Keratinocyte (primary cell): ENCODE data around the gene FAM241A. TPM values are rescaled to one million over a fixed set of nuclear protein-coding genes. Genes with fewer than 3 reads are reported as not detected.

Experiments used
- DNase-seq: peaks from one replicate; pipeline ENCODE4 v3.0.0-alpha.2; 2011; ENCODE audit warnings: low read depth, missing footprints, low spot score
- FAIRE-seq: peaks from 2 replicates; lab custom pipeline; 2011; peaks lifted over from hg19 to GRCh38; lab: Jason Lieb, UNC
- H2AFZ ChIP-seq: 2 replicates; pipeline ENCODE4 v1.6.0; 2012; ENCODE audit warnings: low read length, control low read depth, inconsistent platforms; ENCODE audit not compliant: control insufficient read depth
- H3K27ac ChIP-seq: 2 replicates; pipeline ENCODE4 v1.5.1; 2011; ENCODE audit warnings: low read length; ENCODE audit not compliant: control insufficient read depth, insufficient read depth
- H3K27me3 ChIP-seq: 3 replicates; pipeline ENCODE4 v1.6.0; 2011; ENCODE audit warnings: low read length; ENCODE audit not compliant: control insufficient read depth, insufficient read depth; ENCODE audit errors: extremely low read depth
- H3K36me3 ChIP-seq, 2 experiments: 2 replicates in 1 of 2; 3 replicates in 1 of 2; pipeline ENCODE4 v1.5.1; 2011; ENCODE audit warnings: low read length in 2 of 2, mild to moderate bottlenecking in 1 of 2; ENCODE audit not compliant: control insufficient read depth in 2 of 2, insufficient read depth in 2 of 2; ENCODE audit errors: extremely low read depth in 1 of 2
- H3K4me1 ChIP-seq: 3 replicates; pipeline ENCODE4 v1.5.1; 2011; ENCODE audit warnings: low read length; ENCODE audit not compliant: control insufficient read depth, insufficient read depth; ENCODE audit errors: extremely low read depth
- H3K4me2 ChIP-seq: 3 replicates; pipeline ENCODE4 v1.6.0; 2011; ENCODE audit warnings: low read depth, low read length; ENCODE audit not compliant: control insufficient read depth, insufficient read depth; ENCODE audit errors: extremely low read depth
- H3K4me3 ChIP-seq, 3 experiments: fragments of 200-600 bp in 1 of 3; sonication (generic) in 1 of 3; 2 replicates in 2 of 3; 3 replicates in 1 of 3; pipeline ENCODE4 v1.5.1; 2011 to 2016; ENCODE audit warnings: low read length in 3 of 3, mild to moderate bottlenecking in 3 of 3, control low read depth in 2 of 3, inconsistent platforms in 1 of 3, low read depth in 1 of 3, mixed read lengths in 1 of 3, mixed run types in 1 of 3, moderate library complexity in 1 of 3; ENCODE audit not compliant: control insufficient read depth in 2 of 3, insufficient read depth in 2 of 3; ENCODE audit errors: extremely low read depth in 1 of 3
- H3K79me2 ChIP-seq: 2 replicates; pipeline ENCODE4 v1.6.0; 2012; ENCODE audit warnings: low read length; ENCODE audit not compliant: control insufficient read depth, insufficient read depth
- H3K9ac ChIP-seq: 3 replicates; pipeline ENCODE4 v1.6.0; 2011; ENCODE audit warnings: low read length; ENCODE audit not compliant: control insufficient read depth, insufficient read depth; ENCODE audit errors: extremely low read depth
- H3K9me1 ChIP-seq: 3 replicates; pipeline ENCODE4 v1.6.0; 2011; ENCODE audit warnings: low read length; ENCODE audit not compliant: control insufficient read depth, insufficient read depth; ENCODE audit errors: extremely low read depth
- H3K9me3 ChIP-seq: 2 replicates; pipeline ENCODE4 v1.5.1; 2012; ENCODE audit warnings: low read depth, low read length; ENCODE audit not compliant: control insufficient read depth
- H4K20me1 ChIP-seq: 3 replicates; pipeline ENCODE4 v1.6.0; 2011; ENCODE audit warnings: low read length; ENCODE audit not compliant: control insufficient read depth, insufficient read depth; ENCODE audit errors: extremely low read depth
- EZH2 ChIP-seq: IDR thresholded peaks from one replicate; pipeline ENCODE4 v1.6.1; 2012; ENCODE audit warnings: inconsistent platforms, mild to moderate bottlenecking, low read length, moderate library complexity
- dilution Hi-C: fragments of 300-500 bp; cut with MboI; formaldehyde crosslinking; loops from one replicate; pipeline ENCODE4 v1.7.0; 2020; ENCODE audit warnings: low sequenced_read_pairs; ENCODE audit not compliant: extremely low pct_ligation_motif_present
- polyA plus RNA-seq, 5 experiments: library from polyadenylated mRNA; depleted of rRNA in 3 of 5; stranded (reverse) in 3 of 5; stranded (forward) in 1 of 5; unstranded in 1 of 5; fragments of >200 nt; gene quantifications; 1 replicate in 1 of 5; 2 replicates in 3 of 5; 3 replicates in 1 of 5; pipeline versions ENCODE4 v1.2.1 to v1.2.3, GENCODE V29; 2011 to 2012; ENCODE audit warnings: missing spikeins in 2 of 5, low read depth in 1 of 5, low replicate concordance in 1 of 5
- TF ChIP-seq, protein P1 (sequence below), 3 experiments: IDR thresholded peaks in 1 of 3; conservative IDR thresholded peaks in 1 of 3; optimal IDR thresholded peaks in 1 of 3; 2 replicates in 2 of 3; 3 replicates in 1 of 3; pipeline versions ENCODE3 to v1.5.1; 2011; ENCODE audit warnings: low read length in 3 of 3, mild to moderate bottlenecking in 3 of 3, moderate library complexity in 2 of 3, control low read depth in 1 of 3, inconsistent platforms in 1 of 3; ENCODE audit not compliant: insufficient read depth in 2 of 3; ENCODE audit errors: extremely low read depth in 1 of 3

FAM241A gene
- polyA plus RNA-seq, 1 donor (not counting 4 experiments of a cell fraction or from before 2014, with no cell fraction given): 2.9 TPM

DNA sequence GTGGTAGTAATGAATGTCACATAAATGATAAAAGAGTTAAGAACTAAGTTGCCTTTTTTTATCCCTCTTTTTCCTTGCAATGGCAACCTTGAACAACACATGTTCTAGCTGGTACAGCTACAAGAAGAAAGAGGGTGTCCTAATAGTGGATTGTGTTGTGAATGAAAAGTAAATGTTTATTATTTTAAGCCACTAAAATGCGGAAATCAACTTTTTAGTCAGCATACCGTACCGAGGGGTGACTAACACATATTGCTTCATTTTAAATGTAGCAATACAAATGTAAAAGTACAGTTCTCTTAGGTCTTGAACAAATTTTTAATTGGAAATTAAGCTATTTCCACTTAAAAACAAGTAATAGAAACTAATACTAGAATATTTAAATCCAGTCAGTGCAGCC is 68.6 kb downstream of the FAM241A start:
- no peak overlapping the region for H3K4me2 ChIP-seq
- no peak for DNase-seq
- TF ChIP-seq, protein P1, sequence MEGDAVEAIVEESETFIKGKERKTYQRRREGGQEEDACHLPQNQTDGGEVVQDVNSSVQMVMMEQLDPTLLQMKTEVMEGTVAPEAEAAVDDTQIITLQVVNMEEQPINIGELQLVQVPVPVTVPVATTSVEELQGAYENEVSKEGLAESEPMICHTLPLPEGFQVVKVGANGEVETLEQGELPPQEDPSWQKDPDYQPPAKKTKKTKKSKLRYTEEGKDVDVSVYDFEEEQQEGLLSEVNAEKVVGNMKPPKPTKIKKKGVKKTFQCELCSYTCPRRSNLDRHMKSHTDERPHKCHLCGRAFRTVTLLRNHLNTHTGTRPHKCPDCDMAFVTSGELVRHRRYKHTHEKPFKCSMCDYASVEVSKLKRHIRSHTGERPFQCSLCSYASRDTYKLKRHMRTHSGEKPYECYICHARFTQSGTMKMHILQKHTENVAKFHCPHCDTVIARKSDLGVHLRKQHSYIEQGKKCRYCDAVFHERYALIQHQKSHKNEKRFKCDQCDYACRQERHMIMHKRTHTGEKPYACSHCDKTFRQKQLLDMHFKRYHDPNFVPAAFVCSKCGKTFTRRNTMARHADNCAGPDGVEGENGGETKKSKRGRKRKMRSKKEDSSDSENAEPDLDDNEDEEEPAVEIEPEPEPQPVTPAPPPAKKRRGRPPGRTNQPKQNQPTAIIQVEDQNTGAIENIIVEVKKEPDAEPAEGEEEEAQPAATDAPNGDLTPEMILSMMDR (optimal IDR thresholded peaks at IDR 0.05 in 1 of 3, IDR thresholded peaks at IDR 0.05 in 1 of 3, conservative IDR thresholded peaks at IDR 0.05 in 1 of 3; ENCODE audit: extremely low read depth in 1 of 3, insufficient read depth in 2 of 3, low read length in 3 of 3): no peak
- no peak for TF ChIP-seq EZH2

DNA sequence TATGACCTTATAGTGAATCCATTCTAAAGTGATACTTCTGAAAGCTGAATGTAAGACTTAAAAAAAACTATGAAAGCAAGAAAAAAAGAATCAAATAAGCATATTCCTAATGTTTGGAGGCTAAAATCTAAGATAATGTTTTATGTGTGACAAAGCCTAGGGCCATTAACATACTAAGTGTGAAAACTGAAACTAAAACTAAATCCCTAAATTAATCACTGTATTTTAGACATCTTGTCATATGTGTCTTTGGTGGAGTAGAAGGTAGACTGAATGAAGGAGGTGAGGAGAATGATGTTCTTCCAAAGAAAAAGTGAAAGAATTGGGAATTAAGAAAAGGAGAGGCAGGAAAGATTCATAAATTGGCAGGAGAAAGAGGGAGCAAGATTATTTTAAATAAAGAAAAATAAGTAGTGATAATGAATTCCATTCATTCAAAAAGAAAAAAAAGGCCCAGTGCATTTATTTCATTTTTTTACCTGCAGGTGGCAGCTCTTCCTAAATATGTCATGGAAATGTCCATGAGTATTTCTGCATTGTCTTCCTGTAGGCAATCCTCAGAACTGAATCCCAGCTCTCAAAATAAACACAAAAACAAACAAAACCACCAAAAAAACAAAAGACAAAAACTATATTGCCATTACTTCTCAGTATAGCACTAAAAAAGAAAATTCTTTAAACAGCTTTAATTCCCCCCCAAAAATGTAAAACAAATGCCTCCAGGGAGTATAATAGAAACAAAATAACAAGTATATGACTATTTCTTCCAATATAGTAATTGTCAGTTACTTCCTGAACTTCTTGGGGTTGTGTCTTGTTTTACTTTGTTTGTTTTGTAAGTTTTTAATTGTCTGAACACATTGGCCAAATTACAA is 69.4 kb downstream of the FAM241A start:
- Histone ChIP-seq H4K20me1 (no peaks in the 10 kb centered on the region), H2AFZ (no peak overlapping the region), H3K79me2 (no peaks in the 10 kb centered on the region), H3K9me3 (no peaks in the 10 kb centered on the region), H3K27me3 (no peaks in the 10 kb centered on the region), H3K9me1 (no peaks in the 10 kb centered on the region), H3K27ac (no peak overlapping the region), H3K4me1 (no peaks in the 10 kb centered on the region), H3K36me3 (no peaks in the 10 kb centered on the region), H3K4me3 (no peak overlapping the region), H3K4me2 (no peak overlapping the region), H3K9ac (no peak overlapping the region)
- dilution Hi-C loops: no loop called here
- TF ChIP-seq, protein P1 (optimal IDR thresholded peaks at IDR 0.05 in 1 of 3, IDR thresholded peaks at IDR 0.05 in 1 of 3, conservative IDR thresholded peaks at IDR 0.05 in 1 of 3; ENCODE audit: extremely low read depth in 1 of 3, insufficient read depth in 2 of 3, low read length in 3 of 3): peak in 2 of 3 experiments; percentile 28 to 52
- no peak for TF ChIP-seq EZH2
- no peak for FAIRE-seq
- DNase-seq: no peak

More for the DNA sequence above, 68.6 kb downstream of the FAM241A start:
- H3K4me1 ChIP-seq: no peaks in the 10 kb centered on the region
- H3K79me2 ChIP-seq: no peaks in the 10 kb centered on the region
- H3K9me1 ChIP-seq: no peaks in the 10 kb centered on the region
- no peak for FAIRE-seq
- no peaks in the 10 kb centered on the region for H4K20me1 ChIP-seq
- H3K27me3 ChIP-seq: no peaks in the 10 kb centered on the region
- no peaks in the 10 kb centered on the region for H3K36me3 ChIP-seq
- dilution Hi-C loops: no loop called here
- no peak overlapping the region for H3K4me3 ChIP-seq
- H3K9me3 ChIP-seq: no peaks in the 10 kb centered on the region
- H3K27ac ChIP-seq: no peak overlapping the region
- no peak overlapping the region for H2AFZ ChIP-seq
- no peak overlapping the region for H3K9ac ChIP-seq
